ENCODE measurements around the gene ABHD8.
"Not testable (repeated sequence)": the region's sequence is repeated elsewhere in the genome, so short reads cannot be mapped to it uniquely, and the experiment has no call there.

Gene ABHD8

GRCh38 chr19:17285415-17286135 lies 17.6 kb downstream of the ABHD8 start:
- H3K27ac Mint-ChIP-seq = no peak overlapping the region
- DNase-seq (ENCODE audit: low spot score in 2 of 2) (no peak), ATAC-seq (ENCODE audit: low read depth) (no peak)
- no peaks in the 10 kb centered on the region for H3K27me3 Mint-ChIP-seq
- no peak overlapping the region for H3K4me3 Mint-ChIP-seq
- peaks cover 8% of the 10 kb centered on the region for H3K4me1 Mint-ChIP-seq
- no peaks in the 10 kb centered on the region for H3K9me3 Mint-ChIP-seq
- H3K36me3 Mint-ChIP-seq = no peaks in the 10 kb centered on the region

DNA sequence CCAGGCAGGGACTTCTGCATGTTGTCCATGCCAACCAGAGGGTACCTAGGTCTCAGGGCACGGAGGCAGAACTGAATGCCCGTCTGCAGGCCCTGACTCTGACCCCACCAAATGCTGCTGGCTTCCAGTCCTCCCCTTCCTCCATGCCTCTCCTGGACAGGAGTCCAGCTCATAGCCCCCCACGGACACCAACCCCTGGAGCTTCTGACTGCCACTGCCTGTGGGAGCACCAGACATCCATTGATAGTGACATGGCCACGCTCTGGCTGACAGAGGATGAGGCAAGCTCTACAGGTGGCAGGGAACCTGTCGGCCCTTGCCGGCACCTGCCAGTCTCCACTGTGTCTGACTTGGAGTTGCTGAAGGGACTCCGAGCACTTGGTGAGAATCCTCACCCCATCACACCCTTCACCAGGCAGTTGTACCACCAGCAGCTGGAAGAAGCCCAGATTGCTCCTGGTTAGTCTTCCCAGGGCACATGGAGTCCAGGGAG lies 19.7 kb downstream of the ABHD8 start:
- ATAC-seq (ENCODE audit: low read depth) (no peak), DNase-seq (ENCODE audit: low spot score in 2 of 2) (no peak)
- H3K27me3 Mint-ChIP-seq = no peaks in the 10 kb centered on the region
- H3K4me1 Mint-ChIP-seq = peaks cover 8% of the 10 kb centered on the region
- no peaks in the 10 kb centered on the region for H3K9me3 Mint-ChIP-seq
- H3K36me3 Mint-ChIP-seq = no peaks in the 10 kb centered on the region
- H3K27ac Mint-ChIP-seq = no peak overlapping the region
- peak overlapping the region; percentile 48 for H3K4me3 Mint-ChIP-seq

DNA sequence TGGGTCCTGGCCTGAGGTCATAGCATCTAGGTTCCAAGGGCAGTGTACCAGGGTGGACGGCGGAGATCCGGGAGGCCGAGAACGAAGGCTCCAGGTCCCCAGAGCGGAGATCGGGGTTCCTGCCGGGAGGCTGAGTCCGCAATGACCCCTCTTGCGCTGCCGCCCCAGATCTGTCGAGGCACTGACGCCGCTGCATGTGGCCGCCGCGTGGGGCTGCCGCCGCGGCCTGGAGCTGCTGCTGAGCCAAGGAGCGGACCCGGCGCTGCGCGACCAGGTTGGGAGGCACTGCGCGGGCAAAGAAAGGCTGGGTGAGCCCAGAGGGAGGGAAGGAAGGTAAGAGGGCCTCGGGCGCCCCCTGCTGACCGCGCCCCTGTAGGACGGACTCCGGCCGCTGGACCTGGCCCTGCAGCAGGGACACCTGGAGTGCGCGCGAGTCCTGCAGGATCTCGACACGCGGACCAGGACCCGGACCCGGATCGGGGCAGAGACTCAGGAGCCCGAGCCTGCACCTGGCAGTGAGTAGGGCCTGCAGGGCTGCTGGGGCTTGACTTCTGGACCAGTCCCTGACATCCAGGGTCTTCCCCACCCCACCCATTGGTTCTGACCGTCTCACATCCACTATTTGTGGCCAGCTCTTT lies 20.6 kb downstream of the ABHD8 start:
- ATAC-seq (ENCODE audit: low read depth) = peak; percentile 84
- peak overlapping the region; percentile 87 for H3K4me3 Mint-ChIP-seq
- peak; percentile 78 to 84 for DNase-seq (ENCODE audit: low spot score in 2 of 2)
- no peaks in the 10 kb centered on the region for H3K9me3 Mint-ChIP-seq
- H3K27me3 Mint-ChIP-seq = no peaks in the 10 kb centered on the region
- H3K36me3 Mint-ChIP-seq = peaks cover under 1% of the 10 kb centered on the region
- H3K27ac Mint-ChIP-seq = no peak overlapping the region
- peaks cover 8% of the 10 kb centered on the region for H3K4me1 Mint-ChIP-seq

- Mint-ChIP-seq H3K36me3 (peaks cover 10% of the 10 kb centered on the region), H3K9me3 (no peaks in the 10 kb centered on the region), H3K4me1 (peaks cover 8% of the 10 kb centered on the region), H3K27ac (peak within 1 kb of the TSS; percentile 53), H3K4me3 (peak within 1 kb of the TSS; percentile 87), H3K27me3 (no peaks in the 10 kb centered on the region)
- DNase-seq (ENCODE audit: low spot score in 2 of 2) = peak in 1 of 2 donors; percentile 61
- peak; percentile 62 for ATAC-seq (ENCODE audit: low read depth)
These were observed 21.6 kb downstream of the ABHD8 start, which contains the start of gene ANKLE1 for GRCh38 chr19:17281391-17282304. TSS of gene ANKLE1 (plus strand) at chr19:17281901. CDS start at chr19:17281921, 20 bp downstream.

GRCh38 chr19:17279436-17279835 lies 23.8 kb downstream of the ABHD8 start:
- Mint-ChIP-seq H3K4me1 (peaks cover 8% of the 10 kb centered on the region), H3K27me3 (no peaks in the 10 kb centered on the region), H3K9me3 (no peaks in the 10 kb centered on the region), H3K27ac (no peak overlapping the region), H3K36me3 (peaks cover 18% of the 10 kb centered on the region), H3K4me3 (no peak overlapping the region)
- DNase-seq (ENCODE audit: low spot score in 2 of 2) (no peak), ATAC-seq (ENCODE audit: low read depth) (no peak)

DNA sequence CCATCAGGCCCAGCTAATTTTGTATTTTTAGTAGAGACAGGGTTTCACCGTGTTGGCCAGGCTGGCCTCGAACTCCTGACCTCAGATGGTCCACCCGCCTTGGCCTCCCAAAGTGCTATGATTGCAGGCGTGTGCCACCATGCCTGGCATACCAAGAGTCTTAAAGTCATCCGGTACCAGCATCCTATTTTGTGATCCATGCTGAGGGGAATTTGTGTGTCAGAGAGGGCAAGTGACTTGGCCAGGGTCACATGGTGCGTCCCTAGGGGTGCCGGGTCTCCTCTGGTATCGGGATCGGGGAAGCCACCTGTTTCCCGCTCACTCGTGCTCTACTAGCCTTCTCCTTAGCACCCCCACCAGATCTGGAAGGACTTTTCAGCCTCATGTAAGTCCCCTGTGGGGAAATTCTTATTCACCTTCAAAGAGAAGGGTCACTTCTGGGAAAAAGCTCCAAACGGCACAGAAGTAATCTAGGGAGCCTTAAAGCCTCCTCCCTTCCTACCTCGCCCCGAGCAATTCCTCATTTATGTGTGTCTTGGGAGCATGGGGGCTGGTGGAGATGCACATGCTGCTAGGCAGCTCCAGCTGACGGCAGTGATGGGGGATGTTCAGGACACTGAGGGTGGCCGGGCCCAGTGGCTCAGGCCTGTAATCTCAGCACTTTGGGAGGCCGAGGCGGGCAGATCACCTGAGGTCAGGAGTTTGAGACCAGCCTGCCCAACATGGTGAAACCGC lies 27.6 kb downstream of the ABHD8 start:
- no peak overlapping the region for H3K27ac Mint-ChIP-seq
- H3K9me3 Mint-ChIP-seq = no peaks in the 10 kb centered on the region
- no peaks in the 10 kb centered on the region for H3K27me3 Mint-ChIP-seq
- ATAC-seq (ENCODE audit: low read depth) (no peak), DNase-seq (ENCODE audit: low spot score in 2 of 2) (no peak)
- H3K36me3 Mint-ChIP-seq = peaks cover 24% of the 10 kb centered on the region
- H3K4me3 Mint-ChIP-seq = no peak overlapping the region
- no peaks in the 10 kb centered on the region for H3K4me1 Mint-ChIP-seq

- H3K4me3 Mint-ChIP-seq; DNase-seq (ENCODE audit: low spot score in 2 of 2); H3K27ac Mint-ChIP-seq; H3K9me3 Mint-ChIP-seq; H3K4me1 Mint-ChIP-seq; H3K27me3 Mint-ChIP-seq; ATAC-seq (ENCODE audit: low read depth): not testable (repeated sequence)
- peaks cover 26% of the 10 kb centered on the region for H3K36me3 Mint-ChIP-seq
These were observed 28.3 kb downstream of the ABHD8 start for GRCh38 chr19:17274892-17275291.

- H3K36me3 Mint-ChIP-seq = peaks cover 8% of the 10 kb centered on the region
- ATAC-seq (ENCODE audit: low read depth) = no peak
- H3K4me3 Mint-ChIP-seq = peak overlapping the region; percentile 46
- no peak overlapping the region for H3K27ac Mint-ChIP-seq
- H3K9me3 Mint-ChIP-seq = no peaks in the 10 kb centered on the region
- H3K4me1 Mint-ChIP-seq = peaks cover 7% of the 10 kb centered on the region
- DNase-seq (ENCODE audit: low spot score in 2 of 2) = no peak
- H3K27me3 Mint-ChIP-seq = no peaks in the 10 kb centered on the region
These were observed 34.5 kb downstream of the ABHD8 start for GRCh38 chr19:17268754-17269153.

GRCh38 chr19:17266975-17267788 lies 36.0 kb downstream of the ABHD8 start, which contains the start of gene BABAM1:
TSS of gene BABAM1 (plus strand) at chr19:17267443. CDS start at chr19:17268807, 1,364 bp downstream.
- H3K9me3 Mint-ChIP-seq = no peaks in the 10 kb centered on the region

GRCh38 chr19:17266589-17266974 lies 36.6 kb downstream of the ABHD8 start:
- ATAC-seq (ENCODE audit: low read depth) = peak; percentile 23
- Mint-ChIP-seq H3K9me3 (no peaks in the 10 kb centered on the region), H3K4me1 (peaks cover 7% of the 10 kb centered on the region), H3K4me3 (peak overlapping the region; percentile 72), H3K27me3 (no peaks in the 10 kb centered on the region), H3K36me3 (peaks cover 6% of the 10 kb centered on the region), H3K27ac (peak overlapping the region; percentile 66)
- DNase-seq (ENCODE audit: low spot score in 2 of 2) = no peak

More at GRCh38 chr19:17266975-17267788, 36.0 kb downstream of the ABHD8 start, which contains the start of gene BABAM1:
- Mint-ChIP-seq H3K4me3 (peak within 1 kb of the TSS; percentile 72), H3K27me3 (no peaks in the 10 kb centered on the region), H3K27ac (peak within 1 kb of the TSS; percentile 66), H3K36me3 (peaks cover 7% of the 10 kb centered on the region), H3K4me1 (peaks cover 7% of the 10 kb centered on the region)
- peak; percentile 83 for ATAC-seq (ENCODE audit: low read depth)
- DNase-seq (ENCODE audit: low spot score in 2 of 2) = peak; percentile 84 to 96

- ATAC-seq (ENCODE audit: low read depth) = no peak
- H3K4me1 Mint-ChIP-seq = peaks cover 8% of the 10 kb centered on the region
- no peak for DNase-seq (ENCODE audit: low spot score in 2 of 2)
- H3K4me3 Mint-ChIP-seq = peak overlapping the region; percentile 37
- no peak overlapping the region for H3K27ac Mint-ChIP-seq
- H3K9me3 Mint-ChIP-seq = no peaks in the 10 kb centered on the region
- H3K27me3 Mint-ChIP-seq = no peaks in the 10 kb centered on the region
- H3K36me3 Mint-ChIP-seq = peaks cover 2% of the 10 kb centered on the region
These were observed 37.2 kb downstream of the ABHD8 start for GRCh38 chr19:17266026-17266425.

DNA sequence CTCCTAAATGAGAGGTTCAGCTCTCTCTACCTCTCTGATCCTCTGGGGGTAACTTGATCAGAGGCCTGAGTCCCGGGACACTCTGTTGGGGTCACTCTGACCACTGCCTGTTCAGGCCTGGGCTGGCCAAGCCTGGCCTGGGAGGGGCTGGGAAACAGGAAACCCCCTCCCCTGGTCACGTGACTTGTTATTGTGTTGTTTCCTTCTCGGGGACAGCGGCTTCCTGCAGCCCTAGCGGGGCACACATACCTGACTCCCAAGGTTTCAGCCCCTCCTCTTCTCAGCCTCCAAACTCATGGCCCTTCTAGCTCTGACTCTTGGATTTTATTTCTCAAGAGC lies 38.6 kb downstream of the ABHD8 start, which contains the start of gene USHBP1:
USHBP1 (minus strand) TSS at position 105 of the 339 bp plus-strand sequence. CDS start 446 bp downstream, outside the sequence.
- H3K36me3 Mint-ChIP-seq = no peaks in the 10 kb centered on the region
- no peak for DNase-seq (ENCODE audit: low spot score in 2 of 2)
- H3K27ac Mint-ChIP-seq = no peak within 1 kb of the TSS
- H3K4me1 Mint-ChIP-seq = peaks cover 12% of the 10 kb centered on the region
- ATAC-seq (ENCODE audit: low read depth) = no peak
- no peaks in the 10 kb centered on the region for H3K27me3 Mint-ChIP-seq
- H3K9me3 Mint-ChIP-seq = no peaks in the 10 kb centered on the region
- H3K4me3 Mint-ChIP-seq = no peak within 1 kb of the TSS

All from memory B cell (primary cell).